SK-N-SH (cell line): Measurements from ENCODE around the gene MAST4. TPM values are rescaled to one million over a fixed set of nuclear protein-coding genes. Genes with fewer than 3 reads are reported as not detected.

Experiments
- CTCF ChIA-PET: fragments of 300-600, 350-600 bp; formaldehyde crosslinking; extraction: SDS; loops from one replicate; lab custom pipeline; 2021; lab: Yijun Ruan, JAX
- POLR2A ChIA-PET: fragments of 350-600 bp; sonication (Branson Sonifier 250); formaldehyde crosslinking; extraction: SDS; loops from one replicate; lab custom pipeline; 2020; ENCODE audit warnings: antibody characterized with exemption, inconsistent platforms; lab: Yijun Ruan, JAX
- DNase-seq: peaks from one replicate; pipeline ENCODE4 v3.0.0; 2012
- H2AFZ ChIP-seq: fragments of 200-600 bp; sonication (generic); 2 replicates; pipeline ENCODE4 v1.8.1; 2016; ENCODE audit warnings: antibody characterized with exemption, mild to moderate bottlenecking, low read depth
- H3F3A ChIP-seq: fragments of 200-600 bp; sonication (generic); replicated peaks from 2 replicates; pipeline ENCODE3; 2016; ENCODE audit warnings: antibody characterized with exemption, mild to moderate bottlenecking; ENCODE audit not compliant: insufficient read depth
- H3K27ac ChIP-seq, 2 experiments: fragments of 200-500 bp in 1 of 2; fragments of 200-600 bp in 1 of 2; sonication (Bioruptor generic) in 1 of 2; sonication (generic), shearing (Covaris generic) in 1 of 2; 2 replicates each; pipeline versions ENCODE4 v1.5.1 to v1.6.1; 2014 to 2016; ENCODE audit warnings: low read depth in 2 of 2, inconsistent platforms in 1 of 2, low read length in 1 of 2, mild to moderate bottlenecking in 1 of 2, mixed read lengths in 1 of 2
- H3K27me3 ChIP-seq: fragments of 200-600 bp; sonication (generic), shearing (Covaris generic); 2 replicates; pipeline ENCODE4 v1.6.1; 2016; ENCODE audit warnings: mixed run types; ENCODE audit not compliant: insufficient read depth
- H3K36me3 ChIP-seq, 2 experiments: fragments of 200-500 bp in 1 of 2; fragments of 200-600 bp in 1 of 2; sonication (Bioruptor generic) in 1 of 2; sonication (generic) in 1 of 2; replicated peaks in 1 of 2; 2 replicates each; pipeline versions ENCODE3 to v1.5.1; 2014 to 2016; ENCODE audit warnings: low read length in 1 of 2, mild to moderate bottlenecking in 1 of 2; ENCODE audit not compliant: insufficient read depth in 2 of 2, control insufficient read depth in 1 of 2
- H3K4me1 ChIP-seq, 2 experiments: fragments of 200-500 bp in 1 of 2; fragments of 200-600 bp in 1 of 2; sonication (Bioruptor generic) in 1 of 2; sonication (generic), shearing (Covaris generic) in 1 of 2; 2 replicates each; pipeline versions ENCODE4 v1.5.1 to v1.6.1; 2014 to 2016; ENCODE audit warnings: low read depth in 1 of 2, low read length in 1 of 2, mixed run types in 1 of 2; ENCODE audit not compliant: insufficient read depth in 2 of 2, control insufficient read depth in 1 of 2
- H3K4me2 ChIP-seq: fragments of 200-600 bp; sonication (generic), shearing (Covaris generic); 2 replicates; pipeline ENCODE4 v1.6.1; 2017; ENCODE audit warnings: mixed run types
- H3K4me3 ChIP-seq, 2 experiments: fragments of 200-500 bp in 1 of 2; fragments of 200-600 bp in 1 of 2; sonication (Bioruptor generic) in 1 of 2; sonication (generic), shearing (Covaris generic) in 1 of 2; 2 replicates each; pipeline versions ENCODE4 v1.5.1 to v1.8.1; 2014 to 2016; ENCODE audit warnings: low read depth in 2 of 2, inconsistent platforms in 1 of 2, low read length in 1 of 2, mild to moderate bottlenecking in 1 of 2, mixed read lengths in 1 of 2, moderate library complexity in 1 of 2
- H3K79me2 ChIP-seq: fragments of 200-600 bp; sonication (generic); 2 replicates; pipeline ENCODE4 v1.8.1; 2017; ENCODE audit warnings: mild to moderate bottlenecking; ENCODE audit not compliant: insufficient read depth
- H3K9ac ChIP-seq: fragments of 200-600 bp; sonication (generic); 2 replicates; pipeline ENCODE4 v1.6.1; 2017; ENCODE audit warnings: mixed run types
- H3K9me2 ChIP-seq: fragments of 200-600 bp; sonication (generic); 2 replicates; pipeline ENCODE4 v1.6.1; 2017; ENCODE audit warnings: mixed run types
- H3K9me3 ChIP-seq: fragments of 200-600 bp; sonication (generic); 2 replicates; pipeline ENCODE4 v1.6.1; 2017; ENCODE audit warnings: mixed run types, mild to moderate bottlenecking, moderate library complexity
- H4K20me1 ChIP-seq: fragments of 200-600 bp; sonication (generic); 2 replicates; pipeline ENCODE4 v1.6.1; 2017; ENCODE audit warnings: mild to moderate bottlenecking, mixed run types; ENCODE audit not compliant: insufficient read depth
- ELF1 ChIP-seq: IDR thresholded peaks from 2 replicates; pipeline ENCODE4 v1.4.0; 2012
- EP300 ChIP-seq, 2 experiments: IDR thresholded peaks; 2 replicates each; pipeline versions ENCODE4 v1.4.0 to v1.6.1; 2012; ENCODE audit warnings: borderline replicate concordance in 1 of 2, low read depth in 1 of 2, low read length in 1 of 2
- EZH2phosphoT487 ChIP-seq: fragments of 200-600 bp; sonication (generic); IDR thresholded peaks from 2 replicates; pipeline ENCODE4 v1.6.1; 2017; ENCODE audit warnings: low read depth, mixed run types, mild to moderate bottlenecking, antibody characterized with exemption, moderate library complexity, borderline replicate concordance
- FOSL2 ChIP-seq: IDR thresholded peaks from 2 replicates; pipeline ENCODE4 v1.4.0; 2012; ENCODE audit warnings: low read depth, mild to moderate bottlenecking, moderate library complexity, borderline replicate concordance
- GATA2 ChIP-seq: sonication (generic); formaldehyde crosslinking; IDR thresholded peaks from 2 replicates; pipeline ENCODE4 v1.5.0; 2020; ENCODE audit warnings: mild to moderate bottlenecking, missing genetic modification reagents
- MEF2A ChIP-seq: IDR thresholded peaks from 2 replicates; pipeline ENCODE4 v1.4.0; 2012; ENCODE audit warnings: low read depth, borderline replicate concordance
- MXI1 ChIP-seq: IDR thresholded peaks from 2 replicates; pipeline ENCODE4 v1.6.1; 2012; ENCODE audit warnings: mild to moderate bottlenecking, low read depth, low read length, improper control_type of control experiment
- POLR2AphosphoS5 ChIP-seq: IDR thresholded peaks from 2 replicates; pipeline ENCODE4 v1.6.1; 2012; ENCODE audit warnings: low read depth, low read length
- RCOR1 ChIP-seq: fragments of 150-350 bp; IDR thresholded peaks from 2 replicates; pipeline ENCODE4 v1.6.1; 2017; ENCODE audit warnings: antibody characterized with exemption, low read length
- RFX5 ChIP-seq: IDR thresholded peaks from 2 replicates; pipeline ENCODE4 v1.6.1; 2012; ENCODE audit warnings: mild to moderate bottlenecking, improper control_type of control experiment, low read length
- SIN3A ChIP-seq: IDR thresholded peaks from 2 replicates; pipeline ENCODE4 v1.6.1; 2012; ENCODE audit warnings: low read depth, mild to moderate bottlenecking, low read length, moderate library complexity, borderline replicate concordance
- SMC3 ChIP-seq: IDR thresholded peaks from 2 replicates; pipeline ENCODE4 v1.6.1; 2012; ENCODE audit warnings: low read depth, low read length, improper control_type of control experiment
- TCF12 ChIP-seq: IDR thresholded peaks from 2 replicates; pipeline ENCODE4 v1.4.0; 2012
- YY1 ChIP-seq: IDR thresholded peaks from 2 replicates; pipeline ENCODE4 v1.4.0; 2012; ENCODE audit warnings: low read depth, mild to moderate bottlenecking
- WGBS: methylation state at CpG from one replicate; pipeline ENCODE4 v1.1.6; 2017; ENCODE audit warnings: low lambda C conversion rate; 5-methylcytosine and 5-hydroxymethylcytosine counted together
- polyA plus RNA-seq, 3 experiments: library from polyadenylated mRNA; depleted of rRNA; stranded (reverse); fragments of >200 nt; gene quantifications; 2 replicates each; pipeline ENCODE4 v1.2.3, GENCODE V29; 2012
- TF ChIP-seq, protein P1 (sequence below): IDR thresholded peaks from 2 replicates; pipeline ENCODE4 v1.4.0; 2012; ENCODE audit warnings: low read depth, borderline replicate concordance

MAST4 gene
- polyA plus RNA-seq, 1 of the 3 experiments (the other 2 are of a cell fraction): 2.2 TPM

- no peak for DNase-seq
- Histone ChIP-seq H3K27me3 (no peaks in the 10 kb centered on the region), H2AFZ (no peak overlapping the region), H3F3A (no peaks in the 10 kb centered on the region), H3K4me1 (no peaks in the 10 kb centered on the region; a peak in 1 of 4 replicates), H3K27ac (no peak overlapping the region), H3K79me2 (no peaks in the 10 kb centered on the region), H3K4me2 (no peak overlapping the region), H3K9me3 (no peaks in the 10 kb centered on the region), H3K4me3 (no peak overlapping the region), H3K9ac (no peak overlapping the region), H3K9me2 (no peaks in the 10 kb centered on the region; the same call in 1 of the 2 replicates), H3K36me3 (no peaks in the 10 kb centered on the region), H4K20me1 (no peaks in the 10 kb centered on the region)
- no peak for TF ChIP-seq RCOR1
- TF ChIP-seq SIN3A: no peak
- POLR2A ChIA-PET: no interaction called here
- CTCF ChIA-PET: no interaction called here
Measured at GRCh38 chr5:67021521-67021920, 425.3 kb downstream of the MAST4 start.

GRCh38 chr5:67021962-67022361 lies 425.8 kb downstream of the MAST4 start:
- no peaks in the 10 kb centered on the region for H3K27me3 ChIP-seq
- no peak overlapping the region for H3K9ac ChIP-seq
- no peak overlapping the region for H3K4me2 ChIP-seq
- H3F3A ChIP-seq: no peaks in the 10 kb centered on the region
- no peak overlapping the region for H2AFZ ChIP-seq
- H3K79me2 ChIP-seq: no peaks in the 10 kb centered on the region
- H3K9me2 ChIP-seq: no peaks in the 10 kb centered on the region; the same call in 1 of the 2 replicates
- no peaks in the 10 kb centered on the region for H3K4me1 ChIP-seq
- POLR2A ChIA-PET: no interaction called here
- H3K9me3 ChIP-seq: no peaks in the 10 kb centered on the region
- no peak for DNase-seq
- H3K27ac ChIP-seq: no peak overlapping the region
- no peaks in the 10 kb centered on the region for H4K20me1 ChIP-seq
- no peaks in the 10 kb centered on the region for H3K36me3 ChIP-seq
- CTCF ChIA-PET: no interaction called here
- H3K4me3 ChIP-seq: no peak overlapping the region
- TF ChIP-seq SMC3 (no peak), ELF1 (no peak), EP300 (IDR thresholded peaks at IDR 0.05; ENCODE audit: borderline replicate concordance in 1 of 2, low read depth in 1 of 2, low read length in 1 of 2) (no peak), FOSL2 (no peak), MEF2A (no peak), MXI1 (no peak), GATA2 (no peak), YY1 (no peak), TCF12 (no peak), RFX5 (no peak), EZH2phosphoT487 (no peak), POLR2AphosphoS5 (no peak)
- TF ChIP-seq, protein P1, sequence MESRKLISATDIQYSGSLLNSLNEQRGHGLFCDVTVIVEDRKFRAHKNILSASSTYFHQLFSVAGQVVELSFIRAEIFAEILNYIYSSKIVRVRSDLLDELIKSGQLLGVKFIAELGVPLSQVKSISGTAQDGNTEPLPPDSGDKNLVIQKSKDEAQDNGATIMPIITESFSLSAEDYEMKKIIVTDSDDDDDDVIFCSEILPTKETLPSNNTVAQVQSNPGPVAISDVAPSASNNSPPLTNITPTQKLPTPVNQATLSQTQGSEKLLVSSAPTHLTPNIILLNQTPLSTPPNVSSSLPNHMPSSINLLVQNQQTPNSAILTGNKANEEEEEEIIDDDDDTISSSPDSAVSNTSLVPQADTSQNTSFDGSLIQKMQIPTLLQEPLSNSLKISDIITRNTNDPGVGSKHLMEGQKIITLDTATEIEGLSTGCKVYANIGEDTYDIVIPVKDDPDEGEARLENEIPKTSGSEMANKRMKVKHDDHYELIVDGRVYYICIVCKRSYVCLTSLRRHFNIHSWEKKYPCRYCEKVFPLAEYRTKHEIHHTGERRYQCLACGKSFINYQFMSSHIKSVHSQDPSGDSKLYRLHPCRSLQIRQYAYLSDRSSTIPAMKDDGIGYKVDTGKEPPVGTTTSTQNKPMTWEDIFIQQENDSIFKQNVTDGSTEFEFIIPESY: no peak
- WGBS: 91% methylated on average over 3 of the region's 3 CpGs
